Coronary artery (tissue), 2 donors: ENCODE measurements around the gene TTC28.

Experiments
- DNase-seq: peaks from one replicate; pipeline ENCODE4 v3.0.0-alpha.2; 2017; ENCODE audit warnings: low spot score
- H3K27ac ChIP-seq, 2 donors: fragments of 200-600 bp; sonication (generic); one replicate each; pipeline ENCODE4 v1.5.1; 2016 to 2019
- H3K4me3 ChIP-seq: fragments of 200-600 bp; sonication (generic); 2 replicates; pipeline ENCODE4 v1.5.1; 2016; ENCODE audit warnings: mild to moderate bottlenecking, moderate library complexity
- TF ChIP-seq, protein P1 (sequence below): fragments of 200-600 bp; sonication (generic); IDR thresholded peaks from one replicate; pipeline ENCODE4 v1.5.1; 2019; ENCODE audit warnings: antibody characterized with exemption

TTC28 gene

GRCh38 chr22:28123989-28124766, 555.5 kb downstream of the TTC28 start:
- H3K27ac ChIP-seq: no peak overlapping the region
- TF ChIP-seq, protein P1, sequence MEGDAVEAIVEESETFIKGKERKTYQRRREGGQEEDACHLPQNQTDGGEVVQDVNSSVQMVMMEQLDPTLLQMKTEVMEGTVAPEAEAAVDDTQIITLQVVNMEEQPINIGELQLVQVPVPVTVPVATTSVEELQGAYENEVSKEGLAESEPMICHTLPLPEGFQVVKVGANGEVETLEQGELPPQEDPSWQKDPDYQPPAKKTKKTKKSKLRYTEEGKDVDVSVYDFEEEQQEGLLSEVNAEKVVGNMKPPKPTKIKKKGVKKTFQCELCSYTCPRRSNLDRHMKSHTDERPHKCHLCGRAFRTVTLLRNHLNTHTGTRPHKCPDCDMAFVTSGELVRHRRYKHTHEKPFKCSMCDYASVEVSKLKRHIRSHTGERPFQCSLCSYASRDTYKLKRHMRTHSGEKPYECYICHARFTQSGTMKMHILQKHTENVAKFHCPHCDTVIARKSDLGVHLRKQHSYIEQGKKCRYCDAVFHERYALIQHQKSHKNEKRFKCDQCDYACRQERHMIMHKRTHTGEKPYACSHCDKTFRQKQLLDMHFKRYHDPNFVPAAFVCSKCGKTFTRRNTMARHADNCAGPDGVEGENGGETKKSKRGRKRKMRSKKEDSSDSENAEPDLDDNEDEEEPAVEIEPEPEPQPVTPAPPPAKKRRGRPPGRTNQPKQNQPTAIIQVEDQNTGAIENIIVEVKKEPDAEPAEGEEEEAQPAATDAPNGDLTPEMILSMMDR: no peak
- no peak overlapping the region for H3K4me3 ChIP-seq
- no peak for DNase-seq

DNA sequence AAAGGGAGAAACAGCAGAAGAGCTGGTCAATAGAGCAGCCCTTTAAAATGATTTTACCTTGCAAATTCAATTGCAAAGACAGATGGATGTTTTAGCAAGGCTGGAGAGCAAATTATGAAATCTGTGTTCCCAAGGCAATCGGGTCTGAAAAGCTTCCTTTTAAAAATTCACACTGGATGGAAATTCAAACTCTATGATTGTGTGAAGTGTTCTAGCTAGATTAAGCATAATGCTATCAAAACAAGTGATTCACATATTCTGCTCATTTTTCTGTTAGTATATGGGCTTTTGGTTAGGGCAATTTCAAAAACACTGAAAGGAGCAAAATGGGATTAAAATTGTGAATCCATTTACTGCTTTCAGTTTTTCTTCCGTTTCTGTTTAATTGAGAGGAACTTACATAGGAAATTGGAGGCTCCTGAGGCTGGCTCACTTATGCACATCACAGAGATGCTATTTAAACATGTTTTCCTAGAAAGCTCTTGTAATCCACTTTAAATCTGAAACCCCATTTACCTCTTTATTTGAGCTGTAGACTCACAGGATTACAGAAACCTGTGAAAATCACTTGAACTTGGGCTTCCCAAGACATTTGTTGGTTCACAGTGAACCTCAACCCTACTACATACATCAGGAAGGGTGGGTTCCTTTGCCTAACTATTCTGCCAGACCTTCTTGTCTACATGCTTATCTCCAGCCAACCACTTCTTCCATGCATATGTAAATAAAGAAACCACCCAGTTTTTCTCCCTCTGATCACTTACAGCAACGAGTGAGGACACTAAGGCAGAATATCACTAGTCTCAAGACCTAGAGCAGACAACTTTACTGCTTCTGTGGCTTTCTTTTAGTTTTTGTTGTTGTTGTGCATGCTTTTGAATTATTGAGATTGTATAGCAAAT, 558.7 kb downstream of the TTC28 start:
- DNase-seq: no peak
- TF ChIP-seq, protein P1: no peak
- Histone ChIP-seq H3K4me3 (no peak overlapping the region), H3K27ac (no peak overlapping the region)

- no peak overlapping the region for H3K27ac ChIP-seq
- no peak overlapping the region for H3K4me3 ChIP-seq
- no peak for DNase-seq
- TF ChIP-seq, protein P1: no peak
Observed at GRCh38 chr22:28118957-28119631, 560.5 kb downstream of the TTC28 start.

GRCh38 chr22:28116219-28116673, 563.4 kb downstream of the TTC28 start:
- Histone ChIP-seq H3K4me3 (no peak overlapping the region), H3K27ac (peak overlapping the region; percentile 8 to 78)
- DNase-seq: no peak
- TF ChIP-seq, protein P1: no peak

- no peak for DNase-seq
- TF ChIP-seq, protein P1: no peak
- no peak overlapping the region for H3K4me3 ChIP-seq
- H3K27ac ChIP-seq: no peak overlapping the region
Observed at GRCh38 chr22:28115426-28115825, 564.2 kb downstream of the TTC28 start.

DNA sequence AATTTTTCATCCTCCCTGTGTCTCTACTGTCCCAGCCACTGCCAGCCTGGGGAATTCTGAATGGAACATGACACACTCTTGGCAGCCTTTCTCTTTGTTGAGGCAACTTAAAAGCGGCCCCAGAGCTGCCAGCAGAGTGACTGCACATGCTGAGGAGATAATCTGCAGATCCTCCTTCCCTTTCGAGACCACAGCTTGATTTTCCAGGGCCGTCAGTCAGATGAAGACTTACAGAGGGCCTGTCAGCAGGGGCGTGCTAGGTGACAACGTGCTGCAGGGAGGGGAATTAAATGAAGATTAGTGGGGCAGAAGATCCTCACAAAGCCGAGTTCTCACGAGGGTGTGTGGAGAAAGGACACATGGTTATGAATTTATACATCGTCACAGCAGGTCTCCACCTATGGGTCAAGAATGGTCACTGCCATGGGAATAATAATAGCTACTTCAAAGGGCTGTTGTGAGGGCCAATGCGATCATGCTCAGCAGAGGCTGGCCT, 567.0 kb downstream of the TTC28 start:
- Histone ChIP-seq H3K27ac (peak overlapping the region in 1 of 2 donors; percentile 42), H3K4me3 (no peak overlapping the region)
- DNase-seq: no peak
- TF ChIP-seq, protein P1: no peak
